ENCODE measurements around the gene GNA12.

Gene GNA12

DNA sequence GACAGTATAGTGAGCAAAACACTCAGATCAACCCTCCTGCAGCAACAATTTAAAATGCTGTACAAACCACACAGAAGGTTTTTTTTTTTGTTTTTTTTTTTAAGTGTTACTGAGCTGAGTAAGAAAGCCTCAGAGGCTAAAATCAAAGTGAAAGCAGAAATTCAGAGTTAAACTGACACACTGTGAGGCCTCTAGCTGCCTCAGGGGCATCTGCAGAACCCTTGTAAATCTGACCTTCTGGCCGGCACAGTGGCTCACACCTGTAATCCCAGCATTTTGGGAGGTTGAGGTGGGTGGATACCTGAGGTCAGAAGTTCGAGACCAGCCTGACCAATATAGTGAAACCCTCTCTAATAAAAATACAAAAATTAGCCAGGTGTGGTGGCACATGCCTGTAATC is 7.4 kb upstream of the GNA12 start:
- TF ChIP-seq SIN3A (IDR thresholded peaks at IDR 0.05; ENCODE audit: borderline replicate concordance, insufficient read depth, low read length), result no peak
- no peak for TF ChIP-seq FOXP2 (optimal IDR thresholded peaks at IDR 0.05; ENCODE audit: borderline replicate concordance, extremely low read depth, extremely low read length, insufficient read depth)
- TF ChIP-seq TAF1 (IDR thresholded peaks at IDR 0.05; ENCODE audit: borderline replicate concordance, insufficient read depth, low read length), result no peak
- TF ChIP-seq POLR2AphosphoS5 (IDR thresholded peaks at IDR 0.05; ENCODE audit: low read depth, low read length), result no peak
- TF ChIP-seq, protein P1, sequence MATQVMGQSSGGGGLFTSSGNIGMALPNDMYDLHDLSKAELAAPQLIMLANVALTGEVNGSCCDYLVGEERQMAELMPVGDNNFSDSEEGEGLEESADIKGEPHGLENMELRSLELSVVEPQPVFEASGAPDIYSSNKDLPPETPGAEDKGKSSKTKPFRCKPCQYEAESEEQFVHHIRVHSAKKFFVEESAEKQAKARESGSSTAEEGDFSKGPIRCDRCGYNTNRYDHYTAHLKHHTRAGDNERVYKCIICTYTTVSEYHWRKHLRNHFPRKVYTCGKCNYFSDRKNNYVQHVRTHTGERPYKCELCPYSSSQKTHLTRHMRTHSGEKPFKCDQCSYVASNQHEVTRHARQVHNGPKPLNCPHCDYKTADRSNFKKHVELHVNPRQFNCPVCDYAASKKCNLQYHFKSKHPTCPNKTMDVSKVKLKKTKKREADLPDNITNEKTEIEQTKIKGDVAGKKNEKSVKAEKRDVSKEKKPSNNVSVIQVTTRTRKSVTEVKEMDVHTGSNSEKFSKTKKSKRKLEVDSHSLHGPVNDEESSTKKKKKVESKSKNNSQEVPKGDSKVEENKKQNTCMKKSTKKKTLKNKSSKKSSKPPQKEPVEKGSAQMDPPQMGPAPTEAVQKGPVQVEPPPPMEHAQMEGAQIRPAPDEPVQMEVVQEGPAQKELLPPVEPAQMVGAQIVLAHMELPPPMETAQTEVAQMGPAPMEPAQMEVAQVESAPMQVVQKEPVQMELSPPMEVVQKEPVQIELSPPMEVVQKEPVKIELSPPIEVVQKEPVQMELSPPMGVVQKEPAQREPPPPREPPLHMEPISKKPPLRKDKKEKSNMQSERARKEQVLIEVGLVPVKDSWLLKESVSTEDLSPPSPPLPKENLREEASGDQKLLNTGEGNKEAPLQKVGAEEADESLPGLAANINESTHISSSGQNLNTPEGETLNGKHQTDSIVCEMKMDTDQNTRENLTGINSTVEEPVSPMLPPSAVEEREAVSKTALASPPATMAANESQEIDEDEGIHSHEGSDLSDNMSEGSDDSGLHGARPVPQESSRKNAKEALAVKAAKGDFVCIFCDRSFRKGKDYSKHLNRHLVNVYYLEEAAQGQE (IDR thresholded peaks at IDR 0.05; ENCODE audit: insufficient read depth in 1 of 2, low read depth in 2 of 2, low read length in 2 of 2), result no peak

DNA sequence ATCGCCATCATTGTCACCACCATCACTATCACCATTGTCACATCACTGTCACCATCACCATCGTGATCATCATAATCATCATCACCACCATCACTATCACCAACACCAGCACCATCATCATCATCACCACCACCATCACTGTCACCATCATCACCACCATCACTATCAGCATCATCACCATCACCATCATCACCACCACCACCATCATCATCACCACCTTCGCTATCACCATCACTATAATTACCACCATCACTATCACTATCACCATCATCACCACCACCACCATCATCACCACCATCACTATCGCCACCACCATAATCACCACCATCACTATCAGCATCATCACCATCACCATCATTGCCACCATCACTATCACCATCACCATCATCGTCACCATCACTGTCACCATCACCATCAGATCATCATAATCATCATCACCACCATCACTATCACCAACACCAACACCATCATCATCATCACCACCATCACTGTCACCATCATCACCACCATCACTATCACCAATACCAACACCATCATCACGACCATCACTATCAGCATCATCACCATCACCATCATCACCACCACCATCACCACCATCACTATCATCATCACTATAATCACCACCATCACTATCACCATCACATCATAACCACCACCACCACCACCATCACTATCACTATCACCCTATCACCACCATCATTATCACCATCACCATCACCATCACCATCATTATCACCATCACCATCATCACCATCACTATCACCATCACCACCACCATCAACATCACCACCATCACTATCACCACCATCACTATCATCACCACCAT is 6.0 kb upstream of the GNA12 start:
- no peak for TF ChIP-seq SIN3A (IDR thresholded peaks at IDR 0.05; ENCODE audit: borderline replicate concordance, insufficient read depth, low read length)
- TF ChIP-seq, protein P1 (IDR thresholded peaks at IDR 0.05; ENCODE audit: insufficient read depth in 1 of 2, low read depth in 2 of 2, low read length in 2 of 2), result no peak
- TF ChIP-seq TAF1 (IDR thresholded peaks at IDR 0.05; ENCODE audit: borderline replicate concordance, insufficient read depth, low read length), result no peak
- TF ChIP-seq FOXP2 (optimal IDR thresholded peaks at IDR 0.05; ENCODE audit: borderline replicate concordance, extremely low read depth, extremely low read length, insufficient read depth), result no peak
- TF ChIP-seq POLR2AphosphoS5 (IDR thresholded peaks at IDR 0.05; ENCODE audit: low read depth, low read length), result no peak

DNA sequence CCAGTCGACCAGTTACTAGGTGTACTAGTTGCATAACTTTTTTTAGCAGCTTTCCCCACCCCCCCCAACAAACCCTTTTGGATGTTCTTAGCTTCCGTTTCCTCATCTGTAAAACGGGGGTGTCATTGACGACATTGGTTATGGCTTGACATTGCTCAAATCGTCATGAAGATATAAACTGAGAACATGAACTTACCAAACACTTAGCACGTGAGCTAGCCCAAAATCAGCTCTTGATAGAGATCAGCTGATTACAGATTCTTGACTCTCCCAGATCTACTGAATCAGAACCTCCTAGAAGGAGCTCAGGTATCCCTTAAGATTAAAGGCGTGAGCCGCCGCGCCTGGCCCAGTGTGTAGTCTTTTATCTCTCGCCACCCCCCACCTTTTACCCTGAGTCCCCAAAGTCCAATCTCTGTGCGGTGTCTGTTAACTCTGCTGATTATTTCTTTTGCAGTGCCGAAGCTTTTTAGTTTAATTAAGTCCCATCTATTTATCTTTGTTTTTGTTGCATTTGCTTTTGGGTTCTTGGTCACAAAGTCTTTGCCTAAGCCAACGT is 1.0 kb upstream of the GNA12 start:
- no peak for TF ChIP-seq POLR2AphosphoS5 (IDR thresholded peaks at IDR 0.05; ENCODE audit: low read depth, low read length)

DNA sequence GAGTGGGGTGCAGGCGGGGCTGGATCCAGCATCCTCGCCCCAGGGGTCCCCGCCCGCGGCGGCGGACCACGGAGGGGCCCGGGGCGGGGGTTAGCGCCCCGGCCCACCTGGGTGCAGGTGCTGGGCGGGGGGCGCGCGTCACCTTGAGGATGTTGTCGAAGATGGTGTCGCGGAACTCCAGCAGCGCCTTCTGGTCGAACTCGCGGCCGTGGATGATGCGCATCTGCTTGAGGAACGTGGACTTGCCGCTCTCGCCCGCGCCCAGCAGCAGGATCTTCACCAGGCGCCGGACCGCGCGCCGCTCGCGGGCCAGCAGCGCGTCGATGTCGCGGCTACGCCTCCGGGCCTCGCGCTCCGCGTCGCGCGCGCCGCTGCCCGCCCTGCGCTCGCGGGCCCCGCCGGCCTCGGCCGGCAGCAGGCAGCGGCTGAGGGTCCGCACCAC is 376 bp downstream of the GNA12 start:
- TF ChIP-seq POLR2AphosphoS5 (IDR thresholded peaks at IDR 0.05; ENCODE audit: low read depth, low read length), result no peak
- no peak for TF ChIP-seq FOXP2 (optimal IDR thresholded peaks at IDR 0.05; ENCODE audit: borderline replicate concordance, extremely low read depth, extremely low read length, insufficient read depth)
- TF ChIP-seq SIN3A (IDR thresholded peaks at IDR 0.05; ENCODE audit: borderline replicate concordance, insufficient read depth, low read length), result no peak

DNA sequence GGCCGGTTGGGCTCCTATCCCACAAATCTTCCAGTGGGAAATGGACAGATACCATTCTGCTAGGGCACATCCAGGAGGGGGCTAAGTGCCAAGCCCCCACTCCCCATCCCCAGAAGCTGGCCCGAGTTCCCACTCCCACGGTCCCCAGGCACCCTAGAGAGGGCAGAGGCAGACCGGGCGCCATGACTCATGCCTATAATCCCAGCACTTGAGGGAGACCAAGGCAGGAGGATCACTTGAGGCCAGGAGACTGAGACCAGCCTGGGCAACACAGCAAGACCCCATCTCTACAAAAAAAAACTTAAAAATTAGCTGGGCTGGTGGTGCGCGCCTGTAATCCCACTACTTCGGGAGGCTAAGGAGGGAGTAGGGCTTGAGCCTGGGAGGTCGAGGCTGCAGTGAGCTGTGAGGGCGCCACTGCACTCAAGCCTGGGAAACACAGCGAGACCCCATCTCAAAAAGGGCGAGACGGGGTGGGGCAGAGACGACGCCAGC is 870 bp downstream of the GNA12 start:
- no peak for TF ChIP-seq FOXP2 (optimal IDR thresholded peaks at IDR 0.05; ENCODE audit: borderline replicate concordance, extremely low read depth, extremely low read length, insufficient read depth)
- TF ChIP-seq, protein P1 (IDR thresholded peaks at IDR 0.05; ENCODE audit: insufficient read depth in 1 of 2, low read depth in 2 of 2, low read length in 2 of 2), result no peak
- no peak for TF ChIP-seq POLR2AphosphoS5 (IDR thresholded peaks at IDR 0.05; ENCODE audit: low read depth, low read length)
- TF ChIP-seq SIN3A (IDR thresholded peaks at IDR 0.05; ENCODE audit: borderline replicate concordance, insufficient read depth, low read length), result no peak
- no peak for TF ChIP-seq TAF1 (IDR thresholded peaks at IDR 0.05; ENCODE audit: borderline replicate concordance, insufficient read depth, low read length)

DNA sequence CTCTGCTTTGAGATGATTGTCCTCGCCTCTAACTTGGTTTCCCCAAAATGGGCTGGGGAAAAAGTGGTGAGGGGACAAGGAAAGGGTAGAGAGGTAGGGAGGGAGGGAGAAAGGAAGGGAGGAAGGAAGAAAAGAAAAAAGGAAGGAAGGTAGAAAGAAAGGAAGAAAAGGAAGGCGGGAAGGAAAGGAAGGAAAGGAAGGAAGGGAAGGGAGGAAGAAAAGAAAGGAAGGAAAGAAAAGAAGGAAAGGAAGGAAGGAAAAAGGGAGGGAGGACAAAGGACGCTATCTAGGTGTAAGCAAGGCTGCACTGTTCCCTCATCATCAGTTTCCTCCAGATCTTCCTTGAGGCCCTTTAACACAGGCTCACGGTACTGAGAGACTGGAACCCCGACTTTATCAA is 2.2 kb downstream of the GNA12 start:
- TF ChIP-seq TAF1 (IDR thresholded peaks at IDR 0.05; ENCODE audit: borderline replicate concordance, insufficient read depth, low read length) (no peak), POLR2AphosphoS5 (IDR thresholded peaks at IDR 0.05; ENCODE audit: low read depth, low read length) (no peak), SIN3A (IDR thresholded peaks at IDR 0.05; ENCODE audit: borderline replicate concordance, insufficient read depth, low read length) (no peak), FOXP2 (optimal IDR thresholded peaks at IDR 0.05; ENCODE audit: borderline replicate concordance, extremely low read depth, extremely low read length, insufficient read depth) (no peak)
- TF ChIP-seq, protein P1 (IDR thresholded peaks at IDR 0.05; ENCODE audit: insufficient read depth in 1 of 2, low read depth in 2 of 2, low read length in 2 of 2), result no peak

Data from PFSK-1 (cell line).